ELR (cell line): Measurements from ENCODE around the gene DNAH14.
A peak's percentile ranks its signal among the peaks of the same experiment; 100 is the strongest.
"Not testable (repeated sequence)": the region's sequence is repeated elsewhere in the genome, so short reads cannot be mapped to it uniquely, and the experiment has no call there.

Source experiments
- DNase-seq: peaks from one replicate; pipeline ENCODE4 v3.0.0-alpha.2; 2015; ENCODE audit warnings: low read depth

DNAH14 gene

GRCh38 chr1:224921354-224921753 is 8.1 kb upstream of the DNAH14 start:
- no peak for DNase-seq

- peak; percentile 59 for DNase-seq
Measured at GRCh38 chr1:224922404-224923164, 6.9 kb upstream of the DNAH14 start.

- DNase-seq, result no peak
Measured at GRCh38 chr1:224923726-224924125, 5.7 kb upstream of the DNAH14 start.

GRCh38 chr1:224927631-224928030 is 1.8 kb upstream of the DNAH14 start:
- DNase-seq, result not testable (repeated sequence)

- DNase-seq, result no peak
Measured at GRCh38 chr1:224928906-224929305, 569 bp upstream of the DNAH14 start.

- DNase-seq, result no peak
Measured at GRCh38 chr1:224931605-224932004, 2.1 kb downstream of the DNAH14 start.

GRCh38 chr1:224932607-224933249 is 3.3 kb downstream of the DNAH14 start:
- DNase-seq, result no peak

GRCh38 chr1:224933584-224933983 is 4.1 kb downstream of the DNAH14 start:
- no peak for DNase-seq

- no peak for DNase-seq
Measured at GRCh38 chr1:224938652-224939051, 9.2 kb downstream of the DNAH14 start.

GRCh38 chr1:224939844-224940425 is 10.5 kb downstream of the DNAH14 start:
- DNase-seq, result peak; percentile 23

- not testable (repeated sequence) for DNase-seq
Measured at GRCh38 chr1:224940735-224941134, 11.3 kb downstream of the DNAH14 start.

GRCh38 chr1:224945651-224946348 is 16.3 kb downstream of the DNAH14 start:
- DNase-seq, result peak; percentile 16

- not testable (repeated sequence) for DNase-seq
Measured at GRCh38 chr1:224946349-224946691, 16.8 kb downstream of the DNAH14 start.

GRCh38 chr1:224957696-224958095 is 28.2 kb downstream of the DNAH14 start:
- DNase-seq, result no peak

- DNase-seq, result no peak
Measured at GRCh38 chr1:224958490-224958889, 29.0 kb downstream of the DNAH14 start.

- no peak for DNase-seq
Measured at GRCh38 chr1:224959115-224959514, 29.6 kb downstream of the DNAH14 start.

GRCh38 chr1:224959656-224960055 is 30.2 kb downstream of the DNAH14 start:
- no peak for DNase-seq

GRCh38 chr1:224980181-224980580 is 50.7 kb downstream of the DNAH14 start:
- no peak for DNase-seq

GRCh38 chr1:224981922-224982354 is 52.5 kb downstream of the DNAH14 start:
- not testable (repeated sequence) for DNase-seq

- DNase-seq, result no peak
Measured at GRCh38 chr1:224988042-224988441, 58.6 kb downstream of the DNAH14 start.

GRCh38 chr1:224989615-224990014 is 60.1 kb downstream of the DNAH14 start:
- no peak for DNase-seq

- DNase-seq, result not testable (repeated sequence)
Measured at GRCh38 chr1:224991550-224991949, 62.1 kb downstream of the DNAH14 start.

GRCh38 chr1:224995602-224996001 is 66.1 kb downstream of the DNAH14 start:
- no peak for DNase-seq
